Measurements from ENCODE around the gene NEGR1.

NEGR1 gene

GRCh38 chr1:71777094-71777493, 505.2 kb downstream of the NEGR1 start:
- TF ChIP-seq CTCF (IDR thresholded peaks at IDR 0.05; ENCODE audit: low read depth, low read length) = no peak
- in situ Hi-C loops (cut with HindIII; ENCODE audit: low sequenced_read_pairs) = no loop called here
- H3K4me3 ChIP-seq (ENCODE audit: low read depth, low read length) = no peak overlapping the region

GRCh38 chr1:71774705-71775104, 507.6 kb downstream of the NEGR1 start:
- in situ Hi-C loops (cut with HindIII; ENCODE audit: low sequenced_read_pairs) = no loop called here
- no peak overlapping the region for H3K4me3 ChIP-seq (ENCODE audit: low read depth, low read length)
- no peak for TF ChIP-seq CTCF (IDR thresholded peaks at IDR 0.05; ENCODE audit: low read depth, low read length)
- DNase-seq (ENCODE audit: low read depth, low spot score) = no peak

More at GRCh38 chr1:71777094-71777493, 505.2 kb downstream of the NEGR1 start:
- no peak for DNase-seq (ENCODE audit: low read depth, low spot score)

- DNase-seq (ENCODE audit: low read depth, low spot score) = peak; percentile 83
- in situ Hi-C loops (cut with HindIII; ENCODE audit: low sequenced_read_pairs) = no loop called here
- no peak overlapping the region for H3K4me3 ChIP-seq (ENCODE audit: low read depth, low read length)
- TF ChIP-seq CTCF (IDR thresholded peaks at IDR 0.05; ENCODE audit: low read depth, low read length) = no peak
Measured at GRCh38 chr1:71770121-71770520, 512.2 kb downstream of the NEGR1 start.

GRCh38 chr1:71766748-71767147, 515.6 kb downstream of the NEGR1 start:
- H3K4me3 ChIP-seq (ENCODE audit: low read depth, low read length) = no peak overlapping the region
- no peak for DNase-seq (ENCODE audit: low read depth, low spot score)
- in situ Hi-C loops (cut with HindIII; ENCODE audit: low sequenced_read_pairs) = no loop called here
- no peak for TF ChIP-seq CTCF (IDR thresholded peaks at IDR 0.05; ENCODE audit: low read depth, low read length)

- no peak for DNase-seq (ENCODE audit: low read depth, low spot score)
- no peak for TF ChIP-seq CTCF (IDR thresholded peaks at IDR 0.05; ENCODE audit: low read depth, low read length)
- in situ Hi-C loops (cut with HindIII; ENCODE audit: low sequenced_read_pairs) = no loop called here
- H3K4me3 ChIP-seq (ENCODE audit: low read depth, low read length) = no peak overlapping the region
Measured at GRCh38 chr1:71762514-71763255, 519.7 kb downstream of the NEGR1 start.

GRCh38 chr1:71755441-71755840, 526.9 kb downstream of the NEGR1 start:
- in situ Hi-C loops (cut with HindIII; ENCODE audit: low sequenced_read_pairs) = no loop called here
- H3K4me3 ChIP-seq (ENCODE audit: low read depth, low read length) = no peak overlapping the region
- no peak for DNase-seq (ENCODE audit: low read depth, low spot score)
- no peak for TF ChIP-seq CTCF (IDR thresholded peaks at IDR 0.05; ENCODE audit: low read depth, low read length)
